AG04450 (cell line): ENCODE results near the gene ZIC3. TPM values are rescaled to one million over a fixed set of nuclear protein-coding genes. Genes with fewer than 3 reads are reported as not detected.

Experiments
- polyA plus RNA-seq: library from polyadenylated mRNA; depleted of rRNA; stranded (reverse); fragments of >200 nt; gene quantifications from 2 replicates; pipeline ENCODE4 v1.2.3, GENCODE V29; 2011
- small RNA-seq: library from RNA; depleted of rRNA; stranded (forward); fragments of <200 nt; gene quantifications from one replicate; pipeline ENCODE3, GENCODE V24; 2012; ENCODE audit warnings: low read depth; ENCODE audit not compliant: insufficient read length

ZIC3 gene
- polyA plus RNA-seq, 1 experiment, result not detected

Small RNA genes lying within 50 kb of the gene (small RNA-seq; reads per million reads assigned to genes)
- not detected for gene RN7SL325P
